DND-41 (cell line): Measurements from ENCODE around the gene MIGA1.

Experiments
- EZH2 ChIP-seq: IDR thresholded peaks from 3 replicates; pipeline ENCODE4 v1.6.1; 2012; ENCODE audit warnings: borderline replicate concordance, low read depth, mild to moderate bottlenecking, moderate library complexity, low read length, inconsistent platforms; ENCODE audit not compliant: severe bottlenecking
- TF ChIP-seq, protein P1 (sequence below): IDR thresholded peaks from 2 replicates; pipeline ENCODE4 v1.5.1; 2012; ENCODE audit warnings: borderline replicate concordance, low read length, moderate library complexity, mild to moderate bottlenecking; ENCODE audit not compliant: poor library complexity, severe bottlenecking; ENCODE audit errors: extremely low read depth

DNA sequence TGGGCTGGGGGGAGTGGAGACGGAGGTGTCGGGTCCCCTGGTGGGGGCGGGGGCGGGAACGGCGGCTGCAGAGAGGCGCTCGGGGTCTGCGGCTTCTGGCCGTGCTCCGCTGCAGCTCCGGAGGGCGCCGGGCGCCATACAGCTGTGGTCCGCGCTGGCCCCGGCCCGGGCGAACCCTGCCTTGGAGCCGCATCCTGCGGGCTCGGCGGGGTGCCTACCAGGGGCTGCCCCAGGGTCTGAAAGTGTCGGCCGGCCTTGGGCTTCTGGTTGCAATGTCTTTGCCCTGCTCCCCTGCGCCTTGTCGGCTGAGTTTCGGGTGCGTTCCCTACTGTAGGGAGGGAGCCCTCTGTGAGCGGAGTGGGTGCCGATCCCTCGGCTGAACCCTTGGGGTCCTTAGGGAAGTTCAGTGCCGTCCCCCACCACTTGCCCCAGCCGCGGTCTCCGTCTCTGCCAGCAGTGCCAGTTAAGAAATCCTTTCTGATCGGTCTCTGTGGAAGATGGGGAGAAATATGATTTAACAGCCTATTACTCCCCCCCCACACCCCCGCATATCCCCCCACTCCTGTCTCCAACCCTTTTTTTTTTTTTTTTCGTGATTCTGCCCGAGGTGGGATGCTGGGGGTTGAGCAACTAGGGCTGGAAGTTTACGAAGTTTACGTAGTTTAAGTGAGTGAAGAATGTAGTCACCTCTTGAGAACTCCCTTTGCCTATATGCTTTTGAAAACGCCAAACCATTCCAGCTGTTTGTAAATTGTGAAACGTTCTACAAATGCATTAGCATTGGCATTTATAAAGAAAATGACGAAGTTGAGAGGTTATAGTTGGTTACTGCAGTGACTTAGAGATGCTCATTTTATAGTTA lies 109.6 kb downstream of the MIGA1 start:
- TF ChIP-seq, protein P1, sequence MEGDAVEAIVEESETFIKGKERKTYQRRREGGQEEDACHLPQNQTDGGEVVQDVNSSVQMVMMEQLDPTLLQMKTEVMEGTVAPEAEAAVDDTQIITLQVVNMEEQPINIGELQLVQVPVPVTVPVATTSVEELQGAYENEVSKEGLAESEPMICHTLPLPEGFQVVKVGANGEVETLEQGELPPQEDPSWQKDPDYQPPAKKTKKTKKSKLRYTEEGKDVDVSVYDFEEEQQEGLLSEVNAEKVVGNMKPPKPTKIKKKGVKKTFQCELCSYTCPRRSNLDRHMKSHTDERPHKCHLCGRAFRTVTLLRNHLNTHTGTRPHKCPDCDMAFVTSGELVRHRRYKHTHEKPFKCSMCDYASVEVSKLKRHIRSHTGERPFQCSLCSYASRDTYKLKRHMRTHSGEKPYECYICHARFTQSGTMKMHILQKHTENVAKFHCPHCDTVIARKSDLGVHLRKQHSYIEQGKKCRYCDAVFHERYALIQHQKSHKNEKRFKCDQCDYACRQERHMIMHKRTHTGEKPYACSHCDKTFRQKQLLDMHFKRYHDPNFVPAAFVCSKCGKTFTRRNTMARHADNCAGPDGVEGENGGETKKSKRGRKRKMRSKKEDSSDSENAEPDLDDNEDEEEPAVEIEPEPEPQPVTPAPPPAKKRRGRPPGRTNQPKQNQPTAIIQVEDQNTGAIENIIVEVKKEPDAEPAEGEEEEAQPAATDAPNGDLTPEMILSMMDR: no peak
- no peak for TF ChIP-seq EZH2
